Measurements from ENCODE around the gene PLOD1.
"Not testable (repeated sequence)": the region's sequence is repeated elsewhere in the genome, so short reads cannot be mapped to it uniquely, and the experiment has no call there.

PLOD1 gene

GRCh38 chr1:12003762-12004161 lies 69.2 kb downstream of the PLOD1 start:
- FAIRE-seq (no peak), DNase-seq (ENCODE audit: insufficient read length, low spot score) (peak; percentile 42)
- TF ChIP-seq CTCF (IDR thresholded peaks at IDR 0.05; ENCODE audit: insufficient read depth, missing control alignments) = no peak

DNA sequence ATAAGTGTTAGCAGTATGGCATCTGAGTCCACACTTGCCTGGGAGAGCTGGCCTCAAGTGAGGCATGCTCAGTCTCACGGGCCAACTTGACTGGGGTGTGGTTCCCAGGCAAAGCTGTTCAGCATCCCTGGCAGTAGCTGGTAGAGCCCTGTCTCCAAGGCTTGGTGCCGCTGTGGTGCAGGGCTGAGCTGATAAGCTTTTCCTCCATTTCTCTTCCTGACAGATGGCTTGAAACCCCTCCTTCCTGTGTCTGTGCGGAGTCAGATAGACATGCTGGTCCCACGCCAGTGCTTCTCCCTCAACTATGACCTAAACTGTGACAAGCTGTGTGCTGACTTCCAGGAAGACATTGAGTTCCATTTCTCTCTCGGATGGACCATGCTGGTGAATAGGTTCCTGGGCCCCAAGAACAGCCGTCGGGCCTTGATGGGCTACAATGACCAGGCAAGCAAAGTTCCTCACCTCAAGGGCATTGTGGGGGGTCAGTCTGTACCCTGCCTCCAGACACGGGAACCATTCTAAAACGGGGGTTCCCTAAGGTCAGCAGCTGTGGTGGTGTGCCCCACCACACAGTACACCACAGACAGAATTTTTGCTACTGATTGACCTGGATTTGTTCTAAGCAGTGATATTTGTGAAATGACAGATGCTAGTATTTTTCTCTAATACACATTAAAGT lies 71.1 kb downstream of the PLOD1 start:
- TF ChIP-seq CTCF (IDR thresholded peaks at IDR 0.05; ENCODE audit: insufficient read depth, missing control alignments) = no peak
- FAIRE-seq = no peak
- DNase-seq (ENCODE audit: insufficient read length, low spot score) = no peak

DNA sequence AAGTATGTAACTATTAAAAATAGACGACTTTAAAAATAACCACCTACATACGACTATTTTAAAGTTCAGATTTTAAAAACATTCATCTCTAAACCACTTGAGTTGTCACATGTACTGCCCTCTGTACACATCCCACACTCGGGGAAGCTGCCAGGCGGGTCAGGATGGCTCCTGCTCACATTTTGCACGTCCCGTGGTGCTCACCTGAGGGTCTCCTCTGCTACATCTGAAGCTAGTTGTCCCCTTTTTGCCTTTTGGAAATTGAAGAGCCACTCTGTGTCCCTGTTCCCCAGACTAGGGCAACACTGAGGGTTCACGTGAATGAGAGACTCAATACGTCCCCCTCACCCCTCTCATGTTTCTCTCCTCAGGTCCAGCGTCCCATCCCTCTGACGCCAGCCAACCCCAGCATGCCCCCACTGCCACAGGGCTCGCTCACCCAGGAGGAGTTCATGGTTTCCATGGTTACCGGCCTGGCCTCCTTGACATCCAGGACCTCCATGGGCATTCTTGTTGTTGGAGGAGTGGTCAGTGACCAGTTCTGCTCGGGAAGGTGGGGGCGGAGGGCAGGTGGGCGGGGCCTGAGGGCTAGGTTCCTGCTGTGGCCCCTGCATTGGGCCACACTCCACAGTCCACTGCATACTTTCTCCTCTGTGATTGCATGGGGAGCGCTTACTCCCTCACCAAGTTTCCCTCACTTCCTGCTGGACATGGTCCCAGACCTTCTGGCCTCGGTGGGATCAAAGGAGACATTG lies 71.8 kb downstream of the PLOD1 start:
- DNase-seq (ENCODE audit: insufficient read length, low spot score) (no peak), FAIRE-seq (no peak)
- no peak for TF ChIP-seq CTCF (IDR thresholded peaks at IDR 0.05; ENCODE audit: insufficient read depth, missing control alignments)

- no peak for DNase-seq (ENCODE audit: insufficient read length, low spot score)
- no peak for FAIRE-seq
- no peak for TF ChIP-seq CTCF (IDR thresholded peaks at IDR 0.05; ENCODE audit: insufficient read depth, missing control alignments)
These were observed 72.7 kb downstream of the PLOD1 start for GRCh38 chr1:12007204-12007603.

DNA sequence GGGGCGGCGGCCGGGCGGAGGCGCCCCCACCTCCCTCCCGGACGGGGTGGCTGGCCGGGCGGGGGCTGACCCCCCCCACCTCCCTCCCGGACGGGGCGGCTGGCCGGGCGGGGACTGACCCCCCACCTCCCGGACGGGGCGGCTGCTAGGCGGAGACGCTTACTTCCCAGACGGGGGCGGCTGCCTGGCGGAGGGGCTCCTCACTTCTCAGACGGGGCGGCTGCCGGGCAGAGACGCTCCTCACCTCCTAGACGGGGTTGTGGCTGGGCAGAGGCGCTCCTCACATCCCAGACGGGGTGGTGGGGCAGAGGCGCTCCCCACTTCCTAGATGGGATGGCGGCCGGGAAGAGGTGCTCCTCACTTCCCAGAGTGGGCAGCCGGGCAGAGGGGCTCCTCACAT lies 73.8 kb downstream of the PLOD1 start:
- not testable (repeated sequence) for FAIRE-seq; DNase-seq (ENCODE audit: insufficient read length, low spot score)

- FAIRE-seq = no peak
- no peak for TF ChIP-seq CTCF (IDR thresholded peaks at IDR 0.05; ENCODE audit: insufficient read depth, missing control alignments)
- no peak for DNase-seq (ENCODE audit: insufficient read length, low spot score)
These were observed 74.9 kb downstream of the PLOD1 start for GRCh38 chr1:12009318-12009947.

DNA sequence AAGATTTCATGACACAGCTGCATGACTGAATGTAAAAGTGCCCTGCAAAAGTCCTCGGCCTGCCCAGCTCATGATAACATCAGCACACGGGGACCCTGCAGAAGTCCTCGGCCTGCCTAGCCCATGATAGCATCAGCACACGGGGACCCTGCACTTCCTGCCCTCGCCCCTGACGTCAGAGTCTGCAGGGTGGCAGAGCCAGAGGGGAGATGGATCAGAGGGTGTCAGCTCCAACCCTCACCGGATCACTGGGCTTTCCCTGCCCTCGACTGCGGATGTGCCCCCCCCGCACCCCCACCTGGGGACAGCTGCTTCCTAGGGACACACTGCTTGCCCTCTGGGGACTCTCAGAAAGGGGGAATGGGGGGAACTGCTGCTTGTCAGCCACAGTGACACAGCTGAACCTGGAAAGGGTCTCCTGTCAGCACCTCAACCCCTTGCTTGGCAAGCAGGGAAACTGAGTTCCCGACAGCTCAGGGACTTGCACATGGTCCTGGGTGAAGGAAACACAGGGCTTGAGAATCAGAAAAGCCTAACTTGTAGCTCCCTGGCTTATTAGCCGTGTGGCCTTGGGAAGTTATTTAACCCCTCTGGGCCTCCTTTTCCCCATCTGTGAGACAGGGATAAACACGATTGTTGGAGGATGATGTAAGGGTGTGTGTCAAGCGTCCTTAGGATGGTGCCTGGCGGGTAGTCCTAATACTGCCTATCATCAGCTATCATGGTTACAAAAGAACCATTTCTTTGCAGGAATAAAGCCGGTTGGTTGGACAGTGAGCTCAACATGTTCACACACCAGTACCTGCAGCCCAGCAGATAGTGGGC lies 76.4 kb downstream of the PLOD1 start:
- FAIRE-seq = no peak
- no peak for DNase-seq (ENCODE audit: insufficient read length, low spot score)
- TF ChIP-seq CTCF (IDR thresholded peaks at IDR 0.05; ENCODE audit: insufficient read depth, missing control alignments) = no peak
